GM19438 (cell line): ENCODE measurements around the gene HAGH.

Experiments
- ATAC-seq: cut with Tn5 transposase; IDR thresholded peaks from one replicate; pipeline ENCODE4 v1.9.1; 2021; ENCODE audit warnings: low read depth; ENCODE audit not compliant: unreplicated experiment

HAGH gene

DNA sequence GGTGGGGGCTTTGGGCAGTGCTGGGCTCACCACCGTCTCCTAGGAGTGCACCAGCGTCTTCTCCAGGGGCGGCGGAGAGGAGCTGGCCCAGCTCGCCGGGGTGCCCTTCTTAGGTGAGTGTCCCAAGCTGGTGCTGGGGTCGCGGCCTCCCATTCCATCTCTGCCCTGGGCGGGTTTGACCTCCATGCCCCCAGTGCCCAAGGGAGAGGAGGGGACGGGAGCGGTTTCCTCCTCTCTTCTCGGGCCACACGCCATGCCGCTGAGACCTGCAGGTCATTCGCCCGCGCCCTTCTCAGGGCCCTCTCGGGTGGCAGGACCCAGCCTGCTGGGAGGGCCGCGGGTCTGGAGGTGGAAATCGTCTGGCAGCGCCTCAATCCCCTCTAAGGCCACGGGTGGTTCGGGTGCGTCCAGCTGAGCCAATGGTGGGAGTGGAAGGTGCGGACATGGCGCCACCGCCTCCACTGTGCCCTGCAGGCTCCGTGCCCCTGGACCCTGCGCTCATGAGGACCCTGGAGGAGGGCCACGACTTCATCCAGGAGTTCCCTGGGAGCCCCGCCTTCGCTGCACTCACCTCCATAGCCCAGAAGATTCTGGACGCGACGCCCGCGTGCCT, 38.4 kb downstream of the HAGH start:
- ATAC-seq: no peak

DNA sequence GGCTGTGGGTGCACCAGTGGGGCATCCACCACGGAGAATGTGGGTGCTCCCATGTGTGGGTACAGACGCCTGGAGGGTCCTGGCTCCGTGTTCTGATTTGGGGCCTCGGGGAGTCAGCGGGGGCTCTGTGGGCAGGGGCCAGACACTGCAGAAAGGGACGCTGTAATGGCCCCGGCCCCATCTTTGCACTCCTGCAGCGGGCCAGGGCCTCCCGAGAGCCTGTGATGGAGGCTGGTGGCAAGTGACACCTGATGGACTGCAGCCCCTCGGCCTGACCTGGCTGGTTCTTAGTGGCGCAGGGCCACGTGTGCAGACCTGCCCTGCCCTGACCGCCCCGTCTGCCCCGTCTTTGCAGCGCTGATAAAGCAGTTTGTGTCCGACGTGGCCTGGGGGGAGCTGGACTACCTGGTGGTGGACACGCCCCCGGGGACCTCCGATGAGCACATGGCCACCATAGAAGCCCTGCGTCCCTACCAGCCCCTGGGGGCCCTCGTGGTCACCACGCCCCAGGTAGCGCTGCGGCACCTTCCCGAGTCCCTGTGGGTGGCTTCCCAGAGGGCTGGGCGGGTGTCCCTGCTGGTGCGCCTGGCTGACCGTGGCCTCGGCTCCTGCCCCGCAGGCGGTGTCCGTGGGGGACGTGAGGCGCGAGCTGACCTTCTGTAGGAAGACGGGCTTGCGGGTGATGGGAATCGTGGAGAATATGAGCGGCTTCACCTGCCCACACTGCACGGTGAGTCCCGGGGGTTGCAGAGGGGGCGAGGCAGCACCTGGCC, 39.1 kb downstream of the HAGH start:
- ATAC-seq: no peak

DNA sequence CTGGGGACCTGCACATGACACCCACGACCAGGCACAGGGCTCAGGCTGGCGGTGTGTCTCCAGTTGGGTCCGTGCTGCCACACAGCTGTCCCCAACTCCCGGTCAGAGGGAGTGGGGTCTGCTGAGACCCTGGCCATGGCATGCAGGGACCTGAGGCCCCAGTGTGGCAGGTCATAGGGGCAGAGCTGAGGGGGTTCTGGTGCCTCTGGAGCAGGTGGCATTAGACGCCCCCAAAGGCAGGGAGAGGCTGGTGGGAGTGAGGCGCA, 39.6 kb downstream of the HAGH start:
- no peak for ATAC-seq

DNA sequence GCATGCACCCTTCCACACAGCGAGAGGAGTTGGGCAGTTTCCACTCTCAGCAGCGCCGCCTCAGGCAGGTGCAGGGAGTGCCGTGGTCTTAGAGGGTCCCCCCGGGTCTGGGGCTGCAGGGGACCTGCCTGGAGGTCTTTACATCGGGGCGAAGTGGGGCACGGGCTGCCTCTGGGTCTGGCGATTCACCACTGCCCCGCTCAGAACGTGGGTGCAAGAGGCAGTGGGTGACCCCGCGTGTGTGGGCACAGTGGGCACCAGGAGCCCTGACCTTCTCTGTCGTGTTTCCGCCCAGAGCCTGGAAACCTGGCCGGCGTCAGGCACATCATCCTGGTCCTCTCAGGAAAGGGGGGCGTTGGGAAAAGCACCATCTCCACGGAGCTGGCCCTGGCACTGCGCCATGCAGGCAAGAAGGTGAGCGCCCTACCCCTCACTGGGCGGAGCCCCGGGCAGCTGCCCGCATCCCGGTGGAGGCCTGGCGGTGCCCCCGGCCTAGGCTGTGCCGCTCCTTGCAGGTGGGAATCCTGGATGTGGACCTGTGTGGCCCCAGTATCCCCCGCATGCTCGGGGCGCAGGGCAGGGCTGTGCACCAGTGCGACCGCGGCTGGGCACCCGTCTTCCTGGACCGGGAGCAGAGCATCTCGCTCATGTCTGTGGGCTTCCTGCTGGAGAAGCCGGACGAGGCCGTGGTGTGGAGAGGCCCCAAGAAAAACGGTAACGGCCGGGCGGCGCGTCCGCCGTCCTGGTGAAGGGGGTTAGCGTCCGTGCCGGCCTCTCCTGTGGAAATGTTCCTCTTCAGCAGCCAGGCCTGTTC, 40.2 kb downstream of the HAGH start:
- no peak for ATAC-seq

DNA sequence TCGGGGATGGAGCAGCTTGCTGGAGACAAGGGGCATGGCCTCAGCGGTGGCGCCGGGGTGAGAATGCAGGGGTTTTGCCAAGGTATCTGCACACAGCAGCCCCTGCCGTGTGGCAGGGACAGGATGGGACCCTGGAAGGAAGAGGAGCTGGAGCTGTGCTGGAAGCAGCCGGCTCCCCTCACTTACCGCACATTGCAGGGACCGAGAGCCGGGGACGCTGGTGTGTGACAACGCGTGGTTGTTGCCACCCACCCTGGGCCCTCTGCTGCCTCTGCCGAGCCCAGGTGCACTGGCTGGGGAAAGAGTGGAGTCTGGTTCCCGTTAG, 40.8 kb downstream of the HAGH start:
- ATAC-seq: no peak

DNA sequence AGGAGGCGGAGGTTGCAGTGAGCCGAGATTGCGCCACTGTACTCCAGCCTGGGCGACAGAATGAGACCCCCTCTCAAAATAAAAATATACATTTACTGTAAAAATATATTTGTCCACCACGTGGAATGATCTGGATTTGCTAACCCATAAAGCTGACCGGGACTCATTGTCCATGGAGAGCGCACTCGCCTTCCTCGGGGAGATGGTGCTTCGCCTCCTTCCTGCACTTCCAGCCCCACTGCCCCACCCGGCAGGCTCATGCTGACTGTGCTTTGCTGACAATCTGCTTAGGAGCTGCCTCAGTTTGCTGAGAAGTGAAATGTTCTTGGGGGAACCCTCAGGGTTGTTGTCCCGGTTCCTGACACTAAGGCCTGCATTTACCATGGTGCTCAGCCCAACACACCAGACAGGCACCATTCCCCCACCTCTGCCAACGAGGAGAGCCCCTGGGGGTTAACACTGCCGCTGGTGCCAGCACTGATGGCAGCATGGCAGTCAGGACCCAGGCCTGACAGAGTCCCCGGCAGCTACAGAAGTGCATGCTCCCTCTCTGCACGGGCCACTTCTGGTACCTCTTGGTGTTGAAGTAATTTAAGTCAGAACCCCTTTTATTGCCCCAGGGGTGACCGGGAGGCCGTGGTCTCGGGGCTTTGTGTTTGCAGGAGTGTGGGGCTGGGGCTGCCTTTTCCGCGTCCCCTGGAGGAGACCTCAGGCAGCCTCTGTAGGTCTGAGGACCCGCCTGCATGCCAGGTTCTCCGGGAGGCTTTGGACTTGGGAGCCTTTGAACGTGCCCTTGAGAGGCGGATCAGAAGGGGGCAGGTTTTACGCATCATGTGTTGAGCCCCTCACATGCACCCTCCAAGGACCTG, 41.4 kb downstream of the HAGH start:
- no peak for ATAC-seq

DNA sequence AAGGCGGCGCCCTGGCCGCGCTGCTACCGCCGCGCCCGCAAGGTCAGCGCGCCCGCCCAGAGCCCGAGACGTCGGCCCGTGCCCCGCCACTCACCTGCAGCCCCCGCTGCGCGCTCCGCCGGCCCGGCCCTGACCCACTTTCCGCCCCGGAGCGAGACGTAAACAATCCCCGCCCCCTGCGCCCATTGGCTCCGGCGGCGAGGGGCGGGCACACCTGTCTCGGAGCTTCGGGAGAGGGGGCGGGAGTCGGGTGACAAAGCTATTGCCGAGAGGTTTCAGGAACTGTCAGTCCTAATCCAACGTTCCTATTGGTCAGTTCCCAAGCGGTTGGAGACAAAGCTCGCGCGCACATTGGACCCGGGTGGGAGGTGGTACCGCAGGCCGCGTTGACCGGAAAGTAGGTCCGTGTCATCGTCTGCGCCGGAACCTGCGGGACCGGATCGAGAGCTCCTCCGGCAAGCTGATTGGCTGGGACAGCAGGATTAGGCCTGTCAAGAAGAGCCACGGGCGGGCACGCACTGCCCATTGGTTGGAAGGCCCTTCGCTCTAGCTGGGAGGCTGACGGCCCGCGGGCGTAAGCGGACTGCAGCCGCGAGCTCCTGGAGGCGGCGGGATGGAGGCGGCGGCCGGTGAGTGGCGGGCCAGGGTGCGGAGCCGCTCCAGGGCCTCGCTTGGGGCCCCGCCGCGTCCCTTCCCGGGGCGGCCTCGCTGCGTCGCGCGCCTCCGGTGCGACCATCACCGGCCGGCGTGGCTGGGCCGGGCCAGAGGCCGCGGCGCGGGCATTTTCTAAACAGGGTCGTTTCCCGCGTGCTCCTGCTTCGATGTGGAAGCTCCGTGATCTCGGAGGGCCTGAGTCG, 44.0 kb downstream of the HAGH start, which contains the start of the genes NUBP2 and SPSB3:
TSS of gene NUBP2 (plus strand) at position 553 of the 857 bp plus-strand sequence. CDS start at position 614, 61 bp downstream.
TSS of gene SPSB3 (minus strand) at position 164 of the 857 bp plus-strand sequence. CDS start 1,088 bp downstream, outside the sequence.
- ATAC-seq: peak; percentile 82

DNA sequence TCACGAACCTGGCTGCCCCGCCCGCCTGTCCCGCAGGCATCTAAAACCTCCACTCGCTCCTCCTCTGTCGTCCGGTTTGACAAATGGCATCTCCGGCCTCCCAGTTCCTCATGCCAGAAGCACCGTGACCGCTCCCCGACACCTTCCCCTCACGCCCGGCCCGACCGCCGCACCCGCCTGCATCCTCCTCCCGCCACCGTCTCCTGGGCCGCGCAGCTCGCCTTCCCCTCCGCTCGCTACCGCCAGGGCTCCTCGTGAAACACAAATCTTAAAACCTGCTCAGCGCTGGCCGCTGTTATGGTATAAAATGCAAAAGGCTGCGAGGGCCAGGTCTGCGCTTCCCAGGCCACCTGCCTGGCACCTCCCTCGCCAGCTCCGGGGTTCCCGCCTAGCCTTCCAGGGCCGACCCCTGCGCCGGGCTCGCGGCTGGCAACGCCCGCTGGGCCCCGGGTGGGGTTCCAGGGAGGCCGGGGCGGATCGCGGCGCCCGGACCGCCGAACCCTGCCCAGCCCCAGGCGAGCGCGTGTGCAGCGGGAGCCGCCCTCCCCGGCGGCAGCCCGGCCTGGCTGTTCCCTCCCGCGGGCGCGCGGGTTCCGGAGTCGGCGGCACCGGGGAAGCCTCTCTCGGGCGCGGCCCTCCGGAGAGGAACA, 44.7 kb downstream of the HAGH start:
- ATAC-seq: peak; percentile 2

DNA sequence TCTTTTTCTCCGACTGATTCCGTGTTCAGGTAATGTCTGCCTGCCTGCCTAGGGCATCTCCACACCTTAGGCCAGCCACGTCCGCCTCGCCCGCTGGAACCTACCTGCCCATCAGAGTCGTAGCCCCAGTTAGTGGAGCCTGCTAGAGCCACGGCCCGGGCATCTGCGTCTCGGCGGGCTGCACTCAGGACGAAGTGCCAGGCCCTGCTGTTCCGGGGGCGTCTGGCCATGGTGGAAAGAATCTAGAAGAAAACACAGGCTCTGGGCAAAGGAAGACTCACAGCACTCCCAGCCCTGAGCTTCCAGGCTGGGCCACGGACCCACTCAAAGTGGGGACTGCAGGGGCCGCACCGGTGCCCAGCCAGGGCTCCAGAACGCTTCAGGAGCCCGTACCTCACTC, 45.4 kb downstream of the HAGH start:
- ATAC-seq: no peak

DNA sequence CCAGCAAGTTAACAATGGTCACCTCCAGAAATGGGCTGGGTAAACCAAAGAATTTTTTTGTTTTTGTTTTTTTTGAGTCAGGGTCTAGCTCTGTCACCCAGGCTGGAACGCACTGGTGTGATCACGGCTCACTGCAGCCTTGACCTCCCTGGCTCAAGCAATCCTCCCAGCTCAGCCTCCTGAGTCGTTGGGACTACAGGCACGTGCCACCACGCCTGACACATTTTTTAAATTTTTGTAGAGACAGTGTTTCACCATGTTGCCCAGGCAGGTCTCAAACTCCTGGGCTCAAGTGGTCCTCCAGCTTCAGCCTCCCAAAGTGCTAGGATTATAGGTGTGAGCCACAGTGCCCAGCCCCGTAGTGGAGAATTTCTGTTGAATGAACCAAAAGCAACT, 46.0 kb downstream of the HAGH start:
- no peak for ATAC-seq

DNA sequence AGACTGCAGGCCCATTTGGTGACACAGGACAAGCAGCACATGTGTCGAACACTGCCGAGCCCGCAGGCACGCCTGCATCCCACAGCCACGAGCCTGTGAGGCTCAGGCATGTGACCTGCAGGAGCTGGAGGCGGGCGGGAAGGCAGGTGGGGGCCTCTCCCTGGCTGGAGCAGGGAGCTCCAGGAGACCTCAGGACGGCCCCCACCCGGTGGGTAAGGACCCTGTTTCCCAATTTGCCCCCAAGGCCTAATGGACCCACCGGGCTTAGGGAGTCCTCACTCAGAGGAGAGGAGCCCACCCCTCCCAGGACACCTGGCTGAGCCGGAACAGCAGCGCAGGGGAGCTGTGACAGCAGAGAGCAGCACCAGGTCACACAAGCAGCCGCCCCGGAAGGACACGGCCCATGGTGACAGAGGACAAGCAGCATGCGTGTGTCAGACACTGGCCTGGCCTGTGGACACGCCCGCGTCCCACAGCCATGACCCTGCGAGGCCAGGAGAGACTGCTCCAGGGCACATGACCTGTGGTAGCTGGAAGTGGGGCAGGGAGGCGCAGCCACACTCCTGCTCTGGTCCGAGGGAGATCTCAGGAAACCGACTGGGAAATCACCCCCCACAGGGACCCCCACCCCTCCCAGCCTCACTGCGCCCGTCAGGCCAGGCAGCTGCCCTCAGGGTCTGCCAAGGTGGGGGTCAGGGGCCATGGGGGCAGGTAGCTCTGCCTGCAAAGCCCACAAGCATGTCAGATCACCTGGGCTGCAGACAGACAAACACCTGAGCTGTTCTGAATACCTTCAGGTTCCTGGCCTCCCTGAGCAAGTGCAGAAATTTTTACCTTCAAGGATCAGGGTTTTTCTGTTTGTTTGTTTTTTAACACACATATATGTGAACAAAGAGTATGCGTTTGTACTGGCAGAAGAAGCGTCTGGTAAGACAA, 46.6 kb downstream of the HAGH start:
- no peak for ATAC-seq

DNA sequence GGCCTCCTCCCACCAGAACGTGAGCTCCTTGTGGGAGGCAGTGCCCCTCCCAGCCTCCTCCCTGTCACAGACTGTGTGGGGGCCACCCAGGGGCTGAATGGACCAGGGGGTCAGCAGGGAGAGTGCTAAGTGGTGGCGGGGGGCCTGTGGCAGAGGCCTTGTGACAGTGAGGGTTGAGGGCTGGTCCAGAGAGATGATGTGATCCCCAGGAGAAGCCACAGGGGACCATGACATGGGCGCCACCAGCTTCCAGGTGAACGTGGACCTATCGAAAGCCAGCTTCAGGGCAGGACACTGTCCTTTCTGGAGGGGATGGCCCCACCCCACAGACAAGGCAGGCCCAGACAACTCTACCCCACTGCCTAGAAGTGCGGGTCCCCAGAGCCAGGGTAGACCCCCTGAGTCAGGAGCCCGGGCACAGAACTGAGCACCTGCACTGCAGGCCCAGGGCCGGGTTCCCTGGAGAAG, 47.4 kb downstream of the HAGH start:
- ATAC-seq: no peak

DNA sequence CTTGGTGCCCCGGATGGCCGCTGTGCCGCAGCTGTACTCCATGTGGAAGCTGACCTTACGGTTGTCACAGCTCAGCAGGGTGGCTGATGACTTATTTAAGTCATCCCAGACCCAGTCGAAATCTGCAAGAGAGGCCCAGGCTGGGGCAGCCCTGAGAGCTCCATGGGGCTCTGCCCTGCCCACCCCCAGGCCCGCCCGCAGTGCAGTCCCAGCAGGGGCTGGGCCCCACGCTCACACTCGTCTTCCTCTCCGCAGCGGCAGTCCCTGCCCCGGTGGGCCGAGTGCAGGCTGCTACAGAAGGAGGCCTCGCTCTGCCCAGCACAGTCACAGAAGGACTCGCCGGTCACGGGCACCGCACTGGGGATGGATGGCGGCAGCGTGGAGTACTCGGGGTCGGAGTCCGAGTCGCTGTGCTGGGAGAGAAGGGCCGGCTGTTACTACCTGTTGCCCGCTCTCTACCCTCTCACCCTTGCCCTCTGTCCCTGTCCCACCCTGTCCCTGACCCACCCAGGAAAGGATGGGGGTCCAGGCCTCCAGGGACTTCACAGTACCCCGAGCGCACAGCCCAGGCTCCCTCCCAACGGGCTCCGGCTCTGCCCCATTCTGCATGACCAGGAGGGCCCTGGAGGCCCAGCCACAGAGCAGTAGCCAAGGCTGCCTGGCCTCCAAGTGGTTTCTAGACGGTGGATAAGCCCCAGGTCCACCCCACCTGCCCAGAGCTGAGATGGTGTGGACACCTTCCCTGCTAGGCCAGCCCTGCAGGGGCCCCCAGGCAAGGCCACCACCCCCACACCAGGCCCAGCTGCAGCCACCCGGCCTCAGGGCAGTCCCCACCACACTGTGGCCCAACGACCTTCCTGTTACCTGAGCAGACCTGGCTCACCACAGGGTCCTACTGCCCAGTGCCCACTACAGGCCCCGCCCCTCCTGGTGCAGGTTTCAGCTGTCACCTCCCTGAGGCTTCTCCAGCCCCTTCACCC, 48.1 kb downstream of the HAGH start:
- no peak for ATAC-seq

DNA sequence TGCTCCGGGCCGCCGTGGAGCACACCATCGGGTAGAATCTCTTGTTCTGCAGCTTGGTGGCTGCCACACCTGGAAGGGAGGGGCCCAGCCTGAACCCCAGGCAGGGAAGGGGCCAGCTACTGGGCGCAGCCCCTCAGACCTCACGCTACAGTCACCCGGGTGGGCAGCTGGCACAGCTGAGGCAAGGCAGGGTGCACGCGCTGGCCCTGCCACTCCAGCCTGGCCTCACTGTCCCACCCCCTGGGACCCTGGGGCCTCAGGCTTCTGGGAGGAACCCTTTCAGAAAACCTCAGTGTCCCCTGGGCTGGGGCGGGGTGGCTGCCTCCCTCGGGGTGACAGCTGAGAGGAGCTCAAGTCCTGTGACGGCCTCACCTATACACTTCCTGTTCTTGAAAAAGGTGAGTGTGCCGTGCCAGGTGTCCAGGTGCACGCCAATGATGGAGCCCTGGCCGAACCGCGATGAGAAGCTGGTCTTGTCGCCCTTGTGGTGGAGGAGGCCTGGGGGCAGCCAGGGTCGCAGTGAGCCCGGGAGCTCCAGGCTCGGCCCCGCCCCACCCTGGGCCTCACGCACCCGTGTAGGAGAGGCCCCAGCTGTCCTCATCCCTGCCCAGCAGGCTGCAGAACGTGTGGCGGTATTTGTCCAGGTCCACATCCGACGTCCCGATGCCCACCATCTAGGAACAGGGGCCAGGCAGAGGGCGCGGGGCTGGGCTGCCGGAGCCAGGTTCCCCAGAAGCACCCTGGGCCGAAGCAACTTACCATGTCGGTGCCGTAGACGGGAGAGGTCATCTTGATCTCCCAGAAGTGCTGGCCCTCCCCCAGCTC, 49.0 kb downstream of the HAGH start:
- ATAC-seq: no peak

DNA sequence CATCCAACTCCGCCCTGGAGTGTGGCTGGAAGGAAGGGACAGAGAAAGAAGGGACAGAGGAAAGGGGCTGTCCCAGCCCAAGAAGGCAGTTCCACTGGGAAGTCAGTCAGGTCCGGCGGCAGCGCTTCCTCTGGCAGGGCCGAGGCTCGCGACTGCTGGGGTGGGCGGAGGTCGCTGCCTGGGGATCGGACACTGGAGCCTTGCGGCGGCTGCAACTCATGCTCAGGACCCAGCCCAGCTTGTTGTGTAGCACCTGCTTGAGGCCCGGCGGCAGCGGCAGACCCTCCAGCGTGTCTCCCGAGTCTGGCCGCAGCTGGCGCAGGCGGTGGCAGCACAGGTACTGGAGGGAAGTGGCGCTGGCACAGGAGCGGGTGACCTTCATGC, 49.6 kb downstream of the HAGH start:
- no peak for ATAC-seq

DNA sequence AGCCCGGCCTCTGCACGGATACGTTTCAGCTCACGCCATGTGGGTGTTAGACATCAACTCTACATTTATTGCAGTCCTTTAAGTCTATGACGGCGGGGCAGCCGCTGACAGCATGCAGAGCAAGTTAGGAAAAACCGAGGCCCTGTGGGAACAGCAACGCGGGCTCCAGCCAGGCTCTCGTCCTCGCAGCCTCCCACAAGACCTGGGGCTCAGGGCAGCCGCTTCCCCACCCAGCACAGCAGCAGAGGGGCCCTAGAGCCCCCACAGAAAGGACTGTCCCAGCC, 50.0 kb downstream of the HAGH start:
- no peak for ATAC-seq
